HFF-Myc (cell line): ENCODE measurements around the gene BARHL1.

Source experiments
- DNase-seq: peaks from one replicate; pipeline ENCODE4 v3.0.0-alpha.2; 2011; ENCODE audit warnings: low read depth; ENCODE audit errors: extremely low read depth
- H3K4me3 ChIP-seq: replicated peaks from 2 replicates; pipeline ENCODE4 v1.5.1; 2011; ENCODE audit warnings: low read depth, mild to moderate bottlenecking, control low read depth, low read length
- TF ChIP-seq, protein P1 (sequence below): IDR thresholded peaks from 2 replicates; pipeline ENCODE4 v1.5.1; 2012; ENCODE audit warnings: mild to moderate bottlenecking, low read depth, low read length, control low read depth; ENCODE audit errors: missing control alignments

The BARHL1 gene

DNA sequence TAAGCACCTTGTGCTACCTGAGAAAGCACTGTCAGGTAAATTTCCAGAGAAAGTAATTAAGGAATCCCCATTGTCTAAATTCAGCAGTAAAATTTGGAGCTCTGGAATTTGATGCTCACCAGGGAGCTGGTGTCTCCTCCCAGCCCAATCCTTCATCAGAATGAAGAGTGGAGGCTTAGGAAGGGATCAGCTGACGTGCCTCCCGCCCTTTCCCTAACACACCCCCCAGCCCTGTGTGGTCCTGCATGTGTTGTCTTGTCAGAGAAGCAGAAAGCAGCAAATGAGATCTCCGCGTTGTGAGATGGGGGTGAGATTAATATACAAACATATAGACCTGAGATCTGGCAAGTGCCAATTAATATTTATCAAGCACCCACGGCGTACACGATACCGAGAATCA is 26.9 kb upstream of the BARHL1 start:
- H3K4me3 ChIP-seq: no peak overlapping the region
- no peak for DNase-seq
- TF ChIP-seq, protein P1, sequence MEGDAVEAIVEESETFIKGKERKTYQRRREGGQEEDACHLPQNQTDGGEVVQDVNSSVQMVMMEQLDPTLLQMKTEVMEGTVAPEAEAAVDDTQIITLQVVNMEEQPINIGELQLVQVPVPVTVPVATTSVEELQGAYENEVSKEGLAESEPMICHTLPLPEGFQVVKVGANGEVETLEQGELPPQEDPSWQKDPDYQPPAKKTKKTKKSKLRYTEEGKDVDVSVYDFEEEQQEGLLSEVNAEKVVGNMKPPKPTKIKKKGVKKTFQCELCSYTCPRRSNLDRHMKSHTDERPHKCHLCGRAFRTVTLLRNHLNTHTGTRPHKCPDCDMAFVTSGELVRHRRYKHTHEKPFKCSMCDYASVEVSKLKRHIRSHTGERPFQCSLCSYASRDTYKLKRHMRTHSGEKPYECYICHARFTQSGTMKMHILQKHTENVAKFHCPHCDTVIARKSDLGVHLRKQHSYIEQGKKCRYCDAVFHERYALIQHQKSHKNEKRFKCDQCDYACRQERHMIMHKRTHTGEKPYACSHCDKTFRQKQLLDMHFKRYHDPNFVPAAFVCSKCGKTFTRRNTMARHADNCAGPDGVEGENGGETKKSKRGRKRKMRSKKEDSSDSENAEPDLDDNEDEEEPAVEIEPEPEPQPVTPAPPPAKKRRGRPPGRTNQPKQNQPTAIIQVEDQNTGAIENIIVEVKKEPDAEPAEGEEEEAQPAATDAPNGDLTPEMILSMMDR: no peak

DNA sequence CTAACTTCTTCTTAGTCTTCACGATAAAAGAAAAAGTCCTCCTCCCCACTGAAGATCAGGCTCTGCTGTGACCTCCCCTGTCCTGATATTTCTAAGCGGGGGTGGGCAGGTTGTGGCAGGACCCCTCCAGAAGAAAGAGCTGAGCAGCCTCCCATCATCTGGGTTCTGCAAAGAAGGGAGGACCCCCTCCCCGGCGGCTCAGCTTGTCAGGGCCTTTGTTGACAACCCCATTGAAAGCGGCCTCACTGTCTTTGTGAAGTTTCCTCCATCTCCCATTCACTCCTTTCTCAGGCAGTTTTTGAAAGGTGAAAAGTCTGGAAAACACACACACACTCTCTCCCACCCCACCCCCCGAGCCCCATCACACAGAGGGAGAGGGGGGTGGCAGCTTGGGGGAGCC is 26.2 kb upstream of the BARHL1 start:
- no peak overlapping the region for H3K4me3 ChIP-seq
- TF ChIP-seq, protein P1: no peak
- DNase-seq: no peak

DNA sequence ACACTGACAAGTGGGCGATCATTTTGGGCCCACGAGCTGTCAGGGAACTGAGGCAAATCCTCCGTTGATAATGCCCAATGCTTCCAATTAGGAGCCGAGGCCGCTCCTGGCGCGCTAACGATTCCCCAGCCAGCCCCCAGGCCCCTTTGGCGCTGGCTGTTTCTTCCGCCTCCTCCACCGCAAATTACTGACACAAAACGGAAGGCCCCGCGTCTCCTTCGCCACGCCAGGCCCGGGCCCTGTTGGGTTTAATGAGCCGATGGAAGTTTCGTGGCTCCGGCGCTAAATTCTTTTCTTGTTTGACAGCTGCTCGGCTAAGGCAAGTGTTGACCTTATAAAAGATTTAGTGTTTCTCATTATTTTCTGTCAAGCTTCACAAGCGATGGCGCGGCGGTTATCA is 25.7 kb upstream of the BARHL1 start:
- DNase-seq: no peak
- TF ChIP-seq, protein P1: no peak
- H3K4me3 ChIP-seq: no peak overlapping the region

DNA sequence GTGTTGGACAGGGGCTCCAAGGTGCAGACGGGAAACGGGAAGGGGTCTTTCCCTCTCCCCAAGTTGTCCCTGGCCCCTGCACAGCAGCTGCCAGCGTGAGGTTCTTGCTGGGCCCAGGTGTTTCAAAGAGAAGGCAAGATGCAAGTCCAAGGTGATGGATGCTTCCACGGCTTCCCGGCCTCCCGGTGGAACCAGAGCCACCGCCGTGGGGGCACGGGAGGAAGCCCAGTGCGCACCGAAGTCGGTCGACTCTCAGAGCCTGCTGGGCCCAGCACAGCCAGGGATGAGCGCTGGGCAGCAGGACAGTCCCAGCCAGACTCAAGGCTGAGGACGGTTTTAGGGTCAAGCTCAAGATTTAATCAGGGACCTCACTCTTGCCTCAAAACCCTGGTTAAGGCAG is 25.2 kb upstream of the BARHL1 start:
- TF ChIP-seq, protein P1: no peak
- no peak for DNase-seq
- H3K4me3 ChIP-seq: no peak overlapping the region

DNA sequence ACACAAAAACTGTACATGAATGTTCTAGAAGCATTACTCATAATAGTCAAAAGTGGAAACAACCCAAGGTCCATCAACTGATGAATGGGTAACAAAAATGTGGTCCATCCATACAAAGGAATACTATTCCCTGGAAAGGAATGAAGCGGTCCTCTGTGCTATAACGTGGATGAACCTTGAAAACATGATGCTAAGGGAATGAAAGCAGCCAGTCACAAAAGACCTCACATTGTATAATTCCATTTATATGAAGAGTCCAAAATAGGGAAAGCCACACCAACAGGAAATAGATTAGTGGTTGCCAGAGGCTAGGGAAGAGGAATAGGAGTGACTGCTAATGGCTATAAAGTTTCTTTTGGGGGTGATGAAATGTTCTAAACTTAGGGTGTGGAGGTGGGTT is 22.7 kb upstream of the BARHL1 start:
- TF ChIP-seq, protein P1: no peak
- no peak for DNase-seq
- H3K4me3 ChIP-seq: no peak overlapping the region

DNA sequence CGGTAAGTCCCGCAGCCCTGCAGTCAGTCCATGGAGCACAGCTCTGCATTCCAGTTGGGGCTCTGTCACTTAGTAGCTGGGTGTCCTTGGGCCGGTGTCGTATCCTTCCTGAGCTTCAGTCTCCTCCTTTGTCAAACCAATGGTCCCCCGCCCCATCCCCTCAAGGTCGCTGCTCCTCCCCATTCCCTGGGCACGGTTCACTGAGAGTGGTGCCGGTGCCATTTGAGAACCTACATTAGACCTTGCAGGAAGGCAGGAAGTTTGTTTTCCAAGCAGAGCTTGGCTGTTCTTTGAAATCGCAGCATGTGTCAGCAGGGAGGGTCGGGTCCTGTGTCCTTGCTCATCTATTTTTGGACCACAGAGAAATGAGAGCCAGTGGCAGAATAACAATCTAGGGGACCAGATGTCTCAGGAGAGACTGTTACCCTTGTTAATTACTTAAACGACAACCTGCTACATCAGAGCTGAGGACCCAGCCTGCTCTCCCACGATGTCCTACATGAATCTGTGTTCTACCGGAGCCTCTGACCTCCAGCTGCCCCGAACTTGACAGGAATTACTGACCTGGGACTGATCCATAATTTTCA is 21.7 kb upstream of the BARHL1 start:
- H3K4me3 ChIP-seq: no peak overlapping the region
- TF ChIP-seq, protein P1: no peak
- DNase-seq: no peak

DNA sequence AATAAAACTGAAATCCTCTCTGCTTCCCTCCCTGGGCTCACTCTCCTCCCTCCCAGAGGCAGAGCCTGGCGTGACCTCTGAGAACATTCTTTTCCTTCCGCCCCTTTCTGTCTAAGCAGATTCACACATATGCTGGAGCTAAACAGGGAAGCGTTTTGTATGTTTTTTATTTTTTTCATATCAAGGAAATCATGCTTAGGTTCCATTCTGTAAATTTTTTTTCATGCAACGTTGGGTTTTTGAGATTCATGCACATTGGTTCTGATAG is 20.2 kb upstream of the BARHL1 start:
- no peak overlapping the region for H3K4me3 ChIP-seq
- no peak for DNase-seq
- TF ChIP-seq, protein P1: no peak
